ENCODE data around the gene CCDC178. TPM values are rescaled to one million over a fixed set of nuclear protein-coding genes. Genes with fewer than 3 reads are reported as not detected.
A peak's percentile ranks its signal among the peaks of the same experiment; 100 is the strongest.
"Not testable (repeated sequence)": the region's sequence is repeated elsewhere in the genome, so short reads cannot be mapped to it uniquely, and the experiment has no call there.

Gene CCDC178
- total RNA-seq, 1 experiment from 2014 or later = not detected

DNA sequence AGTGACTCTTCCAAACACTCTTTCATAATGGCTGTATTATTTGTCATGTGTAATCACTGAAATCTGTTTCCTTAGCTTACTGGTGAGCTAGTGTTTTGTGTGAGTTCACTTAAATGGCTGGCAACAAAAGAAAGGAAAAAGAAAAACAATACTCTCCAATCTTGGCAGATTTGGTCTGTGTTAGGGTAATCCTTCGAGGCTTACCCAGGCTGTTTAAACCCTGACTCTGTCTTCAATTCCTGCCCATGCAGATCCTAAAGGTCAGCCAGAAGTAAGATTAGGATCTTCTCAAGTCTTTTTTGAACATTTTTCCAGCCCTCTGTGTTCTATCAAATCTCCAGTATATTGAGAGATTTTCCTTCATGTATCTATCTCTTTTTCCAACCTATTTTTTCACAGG is 85.3 kb downstream of the CCDC178 start:
- no peak for DNase-seq (ENCODE audit: low read depth)

- DNase-seq (ENCODE audit: low read depth) = no peak
Observed at GRCh38 chr18:33350256-33350655, 90.3 kb downstream of the CCDC178 start.

DNA sequence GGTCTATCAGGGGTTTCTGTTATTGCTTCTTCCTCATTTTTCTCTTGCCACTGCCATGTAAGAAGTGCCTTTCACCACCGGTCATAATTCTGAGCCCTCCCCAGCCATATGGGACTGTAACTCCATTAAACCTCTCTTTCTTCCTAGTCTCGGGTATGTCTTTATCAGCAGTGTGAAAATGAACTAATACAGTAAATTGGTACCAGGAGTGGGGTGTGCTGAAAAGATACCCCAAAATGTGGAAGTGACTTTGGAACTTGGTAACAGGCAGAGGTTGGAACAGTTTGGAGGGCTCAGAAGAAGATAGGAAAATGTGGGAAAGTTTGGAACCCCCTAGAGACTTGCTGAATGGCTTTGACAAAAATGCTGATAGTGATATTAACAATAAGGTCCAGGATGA is 100.8 kb downstream of the CCDC178 start:
- DNase-seq (ENCODE audit: low read depth) = not testable (repeated sequence)

DNA sequence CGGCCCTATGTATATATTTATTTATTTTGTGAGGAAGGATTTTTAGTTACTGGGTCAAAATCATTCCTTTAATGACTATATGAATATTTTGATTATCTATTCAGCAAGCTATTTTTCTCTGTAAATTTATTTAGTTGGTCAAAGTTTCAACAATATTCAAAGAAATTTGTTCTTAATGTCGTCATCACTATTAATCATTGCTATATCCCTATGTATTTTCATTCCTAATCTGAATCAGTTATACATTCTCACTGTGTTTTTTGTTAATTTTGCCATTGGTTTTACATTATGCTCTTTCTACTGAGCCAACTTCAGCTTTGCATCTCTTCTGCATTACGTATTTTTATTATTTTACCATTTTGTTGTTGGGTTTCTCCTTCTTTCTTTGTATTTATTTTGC is 105.7 kb downstream of the CCDC178 start:
- DNase-seq (ENCODE audit: low read depth) = no peak

DNA sequence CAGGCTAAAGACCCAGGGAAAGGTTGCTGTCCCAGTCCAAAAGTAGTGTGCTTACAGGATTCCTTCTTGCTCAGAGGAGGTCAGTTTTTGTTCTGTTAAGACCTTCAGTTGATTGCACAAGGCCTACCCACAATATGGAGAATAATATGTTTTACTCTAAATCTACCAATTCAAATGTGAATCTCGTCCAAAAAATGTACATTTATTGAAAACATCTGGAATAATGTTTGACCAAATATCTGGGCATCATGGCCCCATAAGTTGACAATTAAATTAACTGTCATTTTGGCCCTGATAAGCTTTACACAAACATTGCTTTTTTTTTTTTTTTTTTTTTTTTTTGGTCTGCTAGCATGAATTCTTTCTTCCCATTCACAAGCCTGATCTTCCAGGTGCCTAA is 109.8 kb downstream of the CCDC178 start:
- DNase-seq (ENCODE audit: low read depth) = no peak

GRCh38 chr18:33326975-33327374 is 113.5 kb downstream of the CCDC178 start:
- DNase-seq (ENCODE audit: low read depth) = no peak

DNA sequence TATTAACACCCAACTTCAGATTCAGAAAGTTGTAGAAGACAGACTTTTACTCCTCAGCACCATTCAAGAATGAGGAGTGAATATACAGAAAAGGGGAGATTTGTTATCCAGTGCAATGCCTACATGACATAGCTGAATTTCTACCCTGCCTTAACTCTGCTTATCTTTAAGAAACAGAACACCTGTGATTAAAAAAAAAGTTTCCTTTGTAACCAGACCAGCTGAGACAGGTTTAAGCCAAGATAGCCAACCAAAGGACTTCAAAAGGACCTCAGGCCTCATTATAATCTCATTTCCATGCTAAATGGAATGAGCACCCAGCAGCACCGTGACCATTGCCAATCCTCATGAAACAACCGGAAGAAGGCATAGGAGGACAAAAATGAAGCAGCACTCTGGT is 122.9 kb downstream of the CCDC178 start:
- no peak for DNase-seq (ENCODE audit: low read depth)

GRCh38 chr18:33316146-33316587 is 124.4 kb downstream of the CCDC178 start:
- DNase-seq (ENCODE audit: low read depth) = no peak

- no peak for DNase-seq (ENCODE audit: low read depth)
Observed at GRCh38 chr18:33307520-33307919, 133.0 kb downstream of the CCDC178 start.

DNA sequence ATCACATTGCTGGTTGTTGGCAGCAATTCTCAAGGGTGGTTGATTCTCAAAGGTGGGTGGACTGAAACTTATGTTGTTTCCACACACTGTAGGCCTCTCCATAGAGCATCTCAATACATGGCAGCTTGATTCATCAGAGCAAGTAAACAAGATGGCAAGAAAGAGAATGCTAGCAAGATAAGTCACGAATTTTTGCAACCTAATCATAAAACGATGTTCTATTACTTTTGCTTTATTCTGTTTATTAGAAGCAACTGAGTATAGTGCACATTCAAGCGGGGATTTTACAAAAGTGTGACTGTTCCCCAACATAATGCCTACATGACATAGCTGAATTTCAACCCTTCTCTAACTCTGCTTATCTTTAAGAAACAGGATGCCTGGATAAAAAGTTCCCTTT is 136.2 kb downstream of the CCDC178 start:
- no peak for DNase-seq (ENCODE audit: low read depth)

GRCh38 chr18:33291539-33291938 is 149.0 kb downstream of the CCDC178 start:
- DNase-seq (ENCODE audit: low read depth) = no peak

GRCh38 chr18:33288082-33288716 is 152.3 kb downstream of the CCDC178 start:
- DNase-seq (ENCODE audit: low read depth) = no peak

GRCh38 chr18:33282709-33283333 is 157.7 kb downstream of the CCDC178 start:
- no peak for DNase-seq (ENCODE audit: low read depth)

GRCh38 chr18:33282142-33282541 is 158.4 kb downstream of the CCDC178 start:
- DNase-seq (ENCODE audit: low read depth) = no peak

GRCh38 chr18:33277431-33277830 is 163.1 kb downstream of the CCDC178 start:
- no peak for DNase-seq (ENCODE audit: low read depth)

DNA sequence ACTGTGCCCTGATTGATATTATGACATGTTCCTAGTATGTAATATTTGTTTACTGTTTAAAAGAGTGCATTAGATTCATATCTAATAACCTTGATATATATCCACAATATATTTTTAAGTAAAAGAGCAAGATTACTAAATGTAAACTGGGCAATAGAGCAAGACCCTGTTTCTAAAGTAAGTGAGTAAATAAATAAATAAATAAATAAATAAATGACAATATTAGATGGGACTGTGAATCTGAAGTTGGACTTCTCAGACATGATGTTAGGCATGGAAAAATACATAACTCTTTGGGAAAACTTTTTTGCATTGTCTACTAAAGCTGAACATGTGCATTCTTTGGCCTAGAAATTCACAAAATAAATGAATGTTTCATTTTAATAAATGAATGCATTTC is 164.7 kb downstream of the CCDC178 start:
- no peak for DNase-seq (ENCODE audit: low read depth)

- no peak for DNase-seq (ENCODE audit: low read depth)
Observed at GRCh38 chr18:33270297-33270696, 170.2 kb downstream of the CCDC178 start.

DNA sequence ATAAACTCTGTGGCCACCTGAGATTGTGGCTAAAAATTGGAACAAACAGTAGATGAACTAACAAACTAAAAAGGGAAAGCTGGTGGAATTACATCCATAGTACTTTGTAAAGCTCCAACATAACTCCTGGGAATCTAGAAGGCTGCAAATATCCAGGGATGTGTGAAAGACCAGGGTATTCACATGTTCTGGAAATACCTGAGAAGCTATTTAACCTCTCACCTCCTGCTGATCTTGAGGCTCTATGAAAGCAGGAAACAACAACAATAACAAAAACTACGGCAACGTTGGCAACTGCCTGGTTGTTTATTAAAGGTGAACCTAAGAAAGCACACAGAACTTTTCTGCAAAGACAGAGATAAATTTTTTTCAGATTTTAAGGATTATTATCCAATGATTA is 171.3 kb downstream of the CCDC178 start:
- DNase-seq (ENCODE audit: low read depth) = no peak

- no peak for DNase-seq (ENCODE audit: low read depth)
Observed at GRCh38 chr18:33264566-33264965, 176.0 kb downstream of the CCDC178 start.

- DNase-seq (ENCODE audit: low read depth) = no peak
Observed at GRCh38 chr18:33239298-33239697, 201.2 kb downstream of the CCDC178 start.

DNA sequence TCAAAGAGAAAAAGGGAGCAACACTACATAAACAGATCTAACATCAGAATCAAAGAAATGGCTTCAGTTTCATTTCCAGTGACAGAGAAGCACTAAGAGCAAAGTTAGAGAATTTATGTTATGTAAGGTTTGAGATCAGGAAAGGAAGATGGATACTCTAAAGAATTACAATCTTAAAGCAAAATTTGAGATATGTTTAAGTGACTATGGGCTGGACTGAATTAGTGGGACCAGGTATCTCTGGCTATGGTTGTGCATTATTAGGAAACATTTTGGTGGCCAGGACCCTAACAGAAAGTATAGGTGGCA is 208.2 kb downstream of the CCDC178 start:
- DNase-seq (ENCODE audit: low read depth) = no peak

DNA sequence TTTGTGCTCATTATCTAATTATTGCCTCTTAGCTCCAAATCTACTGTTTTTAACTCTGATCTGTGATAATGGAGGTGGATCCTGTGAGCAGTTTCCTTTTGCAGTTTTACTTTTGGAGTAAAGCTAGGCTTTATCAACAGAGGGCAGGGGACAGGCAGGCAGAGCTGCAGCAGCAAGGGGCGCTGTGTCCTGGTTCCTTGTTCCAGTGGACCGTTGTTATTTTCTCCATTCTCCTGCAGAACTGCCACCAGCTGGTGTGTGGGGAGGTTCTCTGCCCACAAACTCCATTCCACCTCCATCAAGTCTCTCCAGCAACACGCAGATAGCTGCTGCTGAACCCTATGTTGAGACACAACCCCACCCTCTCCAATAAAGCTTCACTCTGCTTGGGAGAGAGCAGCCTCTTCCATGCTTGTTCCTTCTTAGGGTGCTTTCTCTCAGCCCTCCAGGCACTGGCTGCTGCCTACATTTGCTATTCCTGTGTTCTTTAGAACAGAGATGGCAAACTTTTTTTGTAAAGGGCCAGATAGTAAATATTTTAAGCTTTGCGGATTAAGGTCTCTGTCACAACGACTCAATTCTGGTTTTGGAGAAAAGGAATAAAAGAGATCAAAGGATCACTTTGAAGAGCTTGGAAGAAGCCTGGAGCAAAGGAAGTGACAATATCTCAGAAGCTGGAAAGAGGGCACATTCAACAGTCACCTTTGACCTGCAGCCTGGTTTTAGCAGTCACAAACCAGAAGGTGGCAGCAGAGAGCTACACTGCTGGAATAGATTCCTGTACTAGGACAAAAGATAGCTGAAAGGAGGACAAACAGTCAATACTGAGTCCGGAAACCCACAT is 208.8 kb downstream of the CCDC178 start:
- DNase-seq (ENCODE audit: low read depth) = peak; percentile 38

GRCh38 chr18:33212363-33212762 is 228.2 kb downstream of the CCDC178 start:
- DNase-seq (ENCODE audit: low read depth) = no peak
